GM18502 (cell line): ENCODE data around the gene VARS2.
"Not testable (repeated sequence)": the region's sequence is repeated elsewhere in the genome, so short reads cannot be mapped to it uniquely, and the experiment has no call there.

Experiments used
- ATAC-seq: cut with Tn5 transposase; IDR thresholded peaks from one replicate; pipeline ENCODE4 v1.9.1; 2021; ENCODE audit warnings: mild to moderate bottlenecking; ENCODE audit not compliant: unreplicated experiment, poor library complexity

VARS2 gene

DNA sequence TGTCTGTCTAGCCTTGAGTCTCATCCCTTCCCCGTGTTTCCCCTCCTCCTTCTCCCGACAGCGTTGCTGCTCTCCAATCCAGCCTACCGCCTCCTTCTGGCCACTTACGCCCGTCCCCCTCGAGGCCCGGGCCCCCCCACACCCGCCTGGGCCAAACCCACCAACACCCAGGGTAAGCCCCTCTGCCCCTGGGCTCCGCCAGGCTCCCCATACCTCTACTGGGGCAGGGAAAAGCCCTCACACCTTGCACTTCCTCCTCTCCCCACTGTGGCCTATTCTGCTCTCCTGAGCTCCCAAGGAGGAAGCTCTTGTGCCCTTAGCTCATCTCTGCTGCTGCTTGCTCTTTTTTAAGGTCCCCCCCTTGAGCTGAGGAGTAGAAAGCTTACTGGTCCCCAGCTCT, 18.7 kb upstream of the VARS2 start:
- no peak for ATAC-seq

DNA sequence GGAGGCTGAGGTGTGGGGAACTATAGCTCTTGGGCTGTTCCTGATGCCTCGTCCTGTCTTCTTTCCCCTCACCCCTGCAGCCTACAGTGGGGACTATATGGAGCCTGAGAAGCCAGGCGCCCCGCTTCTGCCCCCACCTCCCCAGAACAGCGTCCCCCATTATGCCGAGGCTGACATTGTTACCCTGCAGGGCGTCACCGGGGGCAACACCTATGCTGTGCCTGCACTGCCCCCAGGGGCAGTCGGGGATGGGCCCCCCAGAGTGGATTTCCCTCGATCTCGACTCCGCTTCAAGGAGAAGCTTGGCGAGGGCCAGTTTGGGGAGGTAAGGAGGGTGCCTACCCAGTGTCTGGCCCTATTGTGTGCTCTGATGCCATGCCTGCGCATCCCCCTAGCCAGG, 17.5 kb upstream of the VARS2 start:
- no peak for ATAC-seq

DNA sequence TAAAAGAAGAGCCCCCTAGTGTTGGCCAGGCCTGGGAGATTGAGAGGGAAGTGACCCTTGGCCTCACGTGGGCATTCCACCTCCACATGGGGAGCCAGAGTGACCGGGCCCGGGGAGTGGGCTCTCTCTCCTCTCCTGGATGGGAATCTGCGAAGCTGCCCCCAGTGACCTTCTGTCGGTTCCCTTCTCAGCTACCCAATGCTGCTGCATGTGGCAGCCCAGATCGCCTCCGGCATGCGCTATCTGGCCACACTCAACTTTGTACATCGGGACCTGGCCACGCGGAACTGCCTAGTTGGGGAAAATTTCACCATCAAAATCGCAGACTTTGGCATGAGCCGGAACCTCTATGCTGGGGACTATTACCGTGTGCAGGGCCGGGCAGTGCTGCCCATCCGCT, 16.2 kb upstream of the VARS2 start:
- ATAC-seq: no peak

DNA sequence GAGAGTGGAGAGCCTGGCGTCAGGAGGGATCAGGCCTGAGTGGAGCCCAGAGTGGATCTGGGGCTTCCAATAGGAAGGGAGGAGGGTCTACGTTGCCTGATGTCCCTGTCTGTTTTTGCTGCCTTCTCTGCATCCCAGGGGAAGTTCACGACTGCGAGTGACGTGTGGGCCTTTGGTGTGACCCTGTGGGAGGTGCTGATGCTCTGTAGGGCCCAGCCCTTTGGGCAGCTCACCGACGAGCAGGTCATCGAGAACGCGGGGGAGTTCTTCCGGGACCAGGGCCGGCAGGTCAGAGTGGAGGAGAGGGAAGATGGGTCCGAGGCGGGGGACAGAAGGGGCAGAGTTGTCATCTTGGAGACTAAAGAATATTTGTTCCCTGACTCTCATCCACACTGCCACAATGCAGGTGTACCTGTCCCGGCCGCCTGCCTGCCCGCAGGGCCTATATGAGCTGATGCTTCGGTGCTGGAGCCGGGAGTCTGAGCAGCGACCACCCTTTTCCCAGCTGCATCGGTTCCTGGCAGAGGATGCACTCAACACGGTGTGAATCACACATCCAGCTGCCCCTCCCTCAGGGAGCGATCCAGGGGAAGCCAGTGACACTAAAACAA, 15.2 kb upstream of the VARS2 start:
- no peak for ATAC-seq

DNA sequence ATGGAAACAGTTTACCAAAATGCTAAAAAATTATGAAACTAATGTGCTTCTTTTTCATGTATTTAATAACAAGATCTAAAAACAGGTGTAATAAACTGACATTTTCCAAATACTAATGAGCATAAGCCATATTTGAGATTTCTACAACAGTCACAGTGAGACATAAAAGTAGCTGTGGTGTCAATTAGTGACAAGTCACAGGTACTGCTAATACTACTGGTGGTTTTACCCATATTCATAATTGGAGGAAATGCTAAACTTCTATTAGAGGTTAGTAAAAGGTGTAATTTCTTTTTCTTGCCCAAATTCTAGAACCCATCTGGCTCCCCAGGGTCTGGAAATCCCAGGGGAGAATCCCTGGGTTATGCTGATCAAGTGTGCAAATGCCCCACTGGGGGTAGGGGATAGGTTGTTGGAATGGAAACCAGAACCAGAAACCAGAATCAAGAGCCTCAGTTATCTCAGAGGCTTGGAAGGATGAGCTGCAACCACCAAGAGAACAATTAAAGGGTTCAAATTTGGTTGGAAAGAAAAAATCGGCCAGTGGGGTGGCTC, 13.1 kb upstream of the VARS2 start:
- no peak for ATAC-seq

DNA sequence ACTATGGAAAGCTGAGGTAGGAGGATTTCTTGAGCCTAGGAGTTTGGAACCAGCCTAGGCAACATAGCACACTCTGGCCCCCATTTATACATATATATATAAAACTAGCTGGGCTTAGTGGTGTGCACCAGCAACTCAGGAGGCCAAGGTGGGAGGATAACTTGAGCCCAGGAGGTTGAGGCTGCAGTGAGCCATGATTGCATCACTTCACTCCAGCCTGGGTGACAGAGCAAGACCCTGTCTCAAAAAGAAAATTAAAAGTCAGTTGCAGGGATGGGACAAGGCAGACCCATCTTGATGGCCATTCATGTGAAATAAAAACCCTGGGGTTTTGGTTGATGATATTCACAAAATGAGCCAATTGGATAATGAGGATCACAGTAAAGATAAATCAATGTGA, 12.6 kb upstream of the VARS2 start:
- no peak for ATAC-seq

DNA sequence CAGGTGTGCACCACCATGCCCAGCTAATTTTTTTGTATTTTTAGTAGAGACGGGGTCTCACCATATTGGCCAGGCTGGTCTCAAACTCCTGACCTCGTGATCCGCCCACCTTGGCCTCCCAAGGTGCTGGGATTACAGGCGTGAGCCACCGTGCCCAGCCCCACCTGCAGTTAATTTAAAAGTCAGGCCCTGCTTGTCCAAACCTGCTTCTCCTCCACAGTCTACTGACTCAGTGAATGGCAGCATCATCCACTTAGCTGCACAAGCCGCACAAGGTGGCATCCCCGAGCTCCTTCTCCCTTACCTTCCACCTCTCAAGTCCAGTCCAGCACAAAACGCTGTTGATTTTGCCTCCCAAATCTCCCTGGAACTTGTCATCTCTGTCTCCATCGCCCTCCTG, 11.8 kb upstream of the VARS2 start:
- not testable (repeated sequence) for ATAC-seq

DNA sequence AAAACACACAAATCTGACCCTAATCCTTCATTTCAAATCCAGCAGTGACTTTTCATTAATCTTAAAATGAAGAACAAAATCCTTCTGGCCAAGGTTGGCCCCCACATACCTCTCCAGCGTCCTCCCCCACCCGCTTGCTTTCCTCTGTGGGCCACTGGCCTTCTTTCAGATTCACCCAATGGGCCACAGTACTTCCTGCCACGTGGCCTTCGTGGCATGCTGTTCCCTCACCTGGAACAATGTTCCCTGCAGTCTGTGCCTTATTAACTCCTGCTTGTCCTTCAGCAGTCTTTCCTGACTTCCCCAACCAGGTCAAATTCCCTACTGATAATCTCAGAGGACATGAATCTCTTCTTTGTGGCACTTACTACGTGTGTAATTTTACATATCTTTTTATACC, 11.3 kb upstream of the VARS2 start:
- ATAC-seq: no peak

DNA sequence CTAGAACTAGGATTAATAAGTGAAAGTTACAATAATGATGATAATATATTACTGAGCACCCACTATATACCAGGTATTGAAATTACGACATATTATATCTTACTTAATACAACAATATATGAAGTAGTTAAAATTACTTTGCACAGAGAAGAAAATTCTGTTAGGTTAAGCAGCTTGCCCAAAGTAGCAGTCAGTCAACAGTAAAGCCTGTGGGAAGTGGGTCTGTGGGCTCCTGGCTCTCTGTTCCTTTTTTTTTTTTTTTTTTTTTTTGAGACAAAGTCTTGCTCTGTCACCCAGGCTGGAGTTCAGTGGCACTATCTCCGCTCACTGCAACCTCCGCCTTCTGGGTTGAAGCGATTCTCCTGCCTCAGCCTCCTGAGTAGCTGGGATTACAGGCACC, 10.8 kb upstream of the VARS2 start:
- ATAC-seq: no peak

DNA sequence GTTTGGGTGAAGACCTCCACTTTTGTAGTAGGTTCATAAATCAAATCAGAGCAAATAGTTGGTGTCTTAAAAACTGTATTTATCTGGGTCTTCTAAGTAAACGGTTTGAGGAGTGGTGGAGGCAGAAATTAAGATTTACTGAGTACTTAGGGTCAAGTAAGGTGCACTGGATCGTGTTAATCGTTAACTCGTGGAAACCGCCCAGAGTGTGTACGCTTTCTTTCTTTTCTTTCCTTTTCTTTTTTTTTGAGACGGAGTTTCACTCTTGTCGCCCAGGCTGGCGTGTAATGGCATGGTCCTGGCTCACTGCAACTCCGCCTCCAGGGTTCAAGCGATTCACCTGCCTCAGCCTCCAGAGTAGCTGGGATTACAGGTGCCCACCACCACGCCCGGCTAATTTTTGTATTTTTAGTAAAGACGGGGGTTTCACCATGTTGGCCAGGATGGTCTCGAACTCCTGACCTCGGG, 6.7 kb upstream of the VARS2 start:
- ATAC-seq: not testable (repeated sequence)

DNA sequence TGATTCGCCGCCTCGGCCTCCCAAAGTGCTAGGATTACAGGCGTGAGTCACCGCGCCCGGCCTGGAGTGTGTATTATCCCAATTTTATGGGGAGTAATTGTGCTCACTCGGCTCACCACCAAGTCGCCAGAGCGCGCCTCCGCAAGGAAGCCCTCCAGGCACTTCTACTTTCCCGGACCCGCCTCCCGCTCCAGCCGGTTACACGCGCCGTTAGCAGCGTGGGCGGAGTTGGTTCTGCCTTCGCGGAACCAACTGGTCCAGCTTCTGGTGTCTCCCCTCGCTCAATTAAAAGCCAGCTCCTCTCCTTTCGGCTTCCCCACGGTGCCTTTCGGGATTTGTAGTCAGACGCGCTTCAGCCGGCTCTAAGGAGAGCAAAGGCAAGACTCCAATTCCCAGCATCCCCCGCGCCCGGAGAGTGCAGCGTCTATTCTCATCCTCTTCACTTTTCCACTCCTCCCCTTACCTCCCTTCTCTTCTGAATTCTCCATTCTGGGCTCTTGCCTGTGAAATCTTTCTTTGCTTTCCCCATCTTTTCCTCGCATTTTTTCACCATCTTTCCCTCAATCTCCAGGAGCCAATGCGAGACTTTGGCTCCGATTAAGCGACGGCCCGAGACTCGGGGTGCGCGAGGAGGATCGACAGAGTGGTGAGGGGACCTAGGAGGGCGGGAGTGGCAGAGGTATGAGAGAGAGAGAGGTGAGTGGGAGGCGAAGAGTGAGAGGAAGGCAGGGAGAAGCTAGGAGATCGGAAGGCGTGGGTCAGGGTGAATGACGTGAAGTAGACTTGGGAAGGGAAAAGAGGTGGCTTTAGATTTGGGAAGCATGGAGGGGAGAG, 6.1 kb upstream of the VARS2 start, which contains the start of gene GTF2H4:
TSS of gene GTF2H4 (plus strand) at position 450 of the 834 bp plus-strand sequence.
- ATAC-seq: peak; percentile 93

DNA sequence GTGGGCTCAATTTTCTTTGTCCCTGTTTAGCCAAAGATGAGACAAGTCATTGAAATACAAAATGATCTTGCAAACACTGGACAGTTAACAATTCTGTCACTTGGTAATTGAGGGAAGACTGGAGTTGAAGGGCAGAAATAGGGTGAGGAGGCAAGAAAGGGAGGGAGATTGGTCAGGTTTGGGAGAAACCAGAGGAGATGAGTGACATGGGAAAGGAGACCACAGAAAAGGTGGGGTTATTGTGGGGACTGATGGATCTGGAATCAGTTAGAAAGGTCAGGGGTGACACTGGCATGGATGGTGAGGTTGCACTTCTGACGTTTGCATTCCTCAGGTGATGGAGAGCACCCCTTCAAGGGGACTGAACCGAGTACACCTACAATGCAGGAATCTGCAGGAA, 5.3 kb upstream of the VARS2 start:
- ATAC-seq: no peak

DNA sequence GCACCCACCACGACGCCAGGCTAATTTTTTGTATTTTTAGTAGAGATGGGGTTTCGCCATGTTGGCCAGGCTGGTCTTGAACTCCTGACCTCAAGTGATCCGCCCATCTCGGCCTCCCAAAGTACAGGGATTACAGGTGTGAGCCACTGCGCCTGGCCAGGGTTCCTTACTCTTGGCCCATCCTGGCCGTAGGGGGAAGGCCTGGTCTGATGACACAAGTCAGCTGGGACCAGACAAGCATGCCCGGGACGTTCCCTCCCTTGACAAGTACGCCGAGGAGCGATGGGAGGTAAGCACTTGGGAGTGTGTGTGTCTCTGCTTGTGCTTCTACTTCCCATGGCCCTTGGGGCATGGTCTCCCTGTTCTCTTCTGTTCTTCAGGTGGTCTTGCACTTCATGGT, 3.6 kb upstream of the VARS2 start:
- ATAC-seq: not testable (repeated sequence)

DNA sequence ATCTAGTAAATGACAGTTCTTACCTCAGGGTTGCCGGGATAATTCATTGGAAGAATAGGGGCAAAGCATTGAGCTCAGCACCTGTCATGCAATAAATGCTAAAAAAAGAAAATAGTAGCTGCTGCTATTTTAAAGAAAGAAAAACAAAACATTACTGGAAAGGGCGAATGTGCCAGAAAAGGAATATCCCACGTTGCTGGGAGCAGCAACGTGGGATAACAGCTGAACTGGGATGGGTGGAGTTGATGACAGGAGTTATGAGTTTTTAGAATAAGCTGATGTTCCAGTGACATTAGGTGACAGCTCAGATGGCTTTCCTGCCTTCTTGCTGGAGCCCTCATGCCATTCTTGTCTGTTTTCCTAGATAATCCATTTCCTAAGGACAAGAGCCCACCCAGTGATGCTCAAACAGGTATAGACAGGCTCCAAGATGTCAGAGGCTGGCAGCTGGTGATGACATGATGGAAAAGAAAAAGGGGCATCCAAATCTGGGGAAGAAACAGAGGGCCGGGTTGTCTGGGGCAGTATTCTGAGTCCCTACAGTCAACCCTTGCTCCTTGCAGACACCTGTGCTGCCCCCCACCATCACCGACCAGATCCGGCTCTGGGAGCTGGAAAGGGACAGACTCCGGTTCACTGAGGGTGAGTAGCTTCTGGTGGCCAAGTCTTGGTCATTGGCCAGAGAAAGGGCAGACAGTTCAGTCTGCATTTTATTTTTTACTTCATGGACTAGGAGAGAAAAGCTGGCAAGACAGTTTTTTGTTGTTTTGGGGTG, 1.1 kb upstream of the VARS2 start:
- no peak for ATAC-seq

DNA sequence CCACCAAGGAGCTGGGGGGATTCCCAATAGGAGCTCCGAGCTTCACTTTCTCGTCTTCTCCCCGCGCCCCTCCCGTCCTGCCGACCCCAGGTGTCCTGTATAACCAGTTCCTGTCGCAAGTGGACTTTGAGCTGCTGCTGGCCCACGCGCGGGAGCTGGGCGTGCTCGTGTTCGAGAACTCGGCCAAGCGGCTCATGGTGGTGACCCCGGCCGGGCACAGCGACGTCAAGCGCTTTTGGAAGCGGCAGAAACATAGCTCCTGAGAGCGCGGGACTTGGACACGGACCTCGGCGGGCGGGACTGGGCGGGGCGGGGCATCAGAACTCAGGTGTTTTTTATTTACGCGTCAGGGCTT, 340 bp upstream of the VARS2 start:
- ATAC-seq: no peak

DNA sequence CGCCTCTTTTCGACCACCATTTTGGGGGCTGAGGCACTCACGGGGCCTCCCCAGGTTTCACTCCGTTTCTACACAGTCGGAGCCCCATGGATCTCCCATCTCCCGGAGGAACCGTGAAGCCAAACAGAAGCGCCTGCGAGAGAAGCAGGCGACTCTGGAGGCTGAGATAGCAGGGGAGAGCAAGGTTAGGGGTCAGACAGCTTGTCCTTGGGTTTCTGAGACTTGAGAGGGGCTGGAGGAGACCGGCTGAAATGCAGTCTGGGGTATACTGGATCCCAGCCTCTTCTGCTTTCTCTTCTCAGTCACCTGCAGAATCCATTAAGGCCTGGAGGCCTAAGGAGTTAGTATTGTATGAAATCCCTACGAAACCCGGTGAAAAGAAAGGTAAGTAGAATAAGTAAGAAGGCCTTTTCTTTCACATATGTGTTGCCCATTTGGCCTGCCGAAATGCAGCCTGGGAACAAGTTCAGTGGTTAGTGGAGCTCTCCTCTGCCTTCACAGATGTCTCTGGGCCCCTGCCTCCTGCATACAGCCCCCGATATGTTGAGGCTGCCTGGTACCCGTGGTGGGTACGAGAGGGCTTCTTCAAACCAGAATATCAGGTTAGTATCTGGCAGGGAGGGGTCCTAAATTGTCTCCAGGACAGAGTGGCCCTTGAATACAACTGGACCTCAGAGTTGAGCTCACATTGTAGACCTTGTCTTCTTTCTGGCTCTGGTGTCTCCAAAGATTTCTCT, 984 bp downstream of the VARS2 start:
- ATAC-seq: no peak

DNA sequence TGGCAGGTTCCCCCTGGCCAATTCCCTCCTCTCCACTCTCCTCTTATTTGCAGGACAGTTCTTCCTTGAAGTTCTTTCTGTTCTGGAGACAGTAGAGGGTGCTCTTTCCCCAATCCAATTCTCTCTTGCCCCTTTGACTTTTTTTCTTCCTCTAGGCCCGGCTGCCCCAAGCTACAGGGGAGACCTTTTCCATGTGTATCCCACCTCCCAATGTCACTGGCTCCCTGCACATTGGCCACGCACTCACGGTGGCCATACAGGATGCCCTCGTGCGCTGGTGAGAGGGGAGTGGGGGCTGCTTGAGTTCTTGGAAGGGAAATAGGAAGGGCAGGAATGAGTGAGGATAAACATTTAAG, 1.5 kb downstream of the VARS2 start:
- no peak for ATAC-seq

DNA sequence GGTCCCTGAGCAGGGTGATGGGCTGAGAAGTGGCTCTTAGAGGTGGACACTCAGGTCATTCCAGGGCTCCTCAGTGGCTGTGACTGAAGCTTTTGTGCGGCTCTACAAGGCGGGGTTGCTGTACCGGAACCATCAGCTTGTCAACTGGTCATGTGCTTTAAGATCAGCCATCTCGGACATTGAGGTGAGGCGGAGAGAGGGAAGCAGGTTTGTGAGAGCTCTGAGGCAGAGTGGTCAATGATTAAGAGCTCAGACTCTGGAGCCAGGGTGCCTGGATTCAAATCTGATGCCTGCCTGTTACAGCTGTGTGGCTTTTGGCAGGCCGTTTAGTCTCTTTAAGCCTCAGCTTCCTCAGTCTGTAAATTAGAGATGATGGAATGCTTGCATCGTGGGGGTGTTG, 3.0 kb downstream of the VARS2 start:
- no peak for ATAC-seq

DNA sequence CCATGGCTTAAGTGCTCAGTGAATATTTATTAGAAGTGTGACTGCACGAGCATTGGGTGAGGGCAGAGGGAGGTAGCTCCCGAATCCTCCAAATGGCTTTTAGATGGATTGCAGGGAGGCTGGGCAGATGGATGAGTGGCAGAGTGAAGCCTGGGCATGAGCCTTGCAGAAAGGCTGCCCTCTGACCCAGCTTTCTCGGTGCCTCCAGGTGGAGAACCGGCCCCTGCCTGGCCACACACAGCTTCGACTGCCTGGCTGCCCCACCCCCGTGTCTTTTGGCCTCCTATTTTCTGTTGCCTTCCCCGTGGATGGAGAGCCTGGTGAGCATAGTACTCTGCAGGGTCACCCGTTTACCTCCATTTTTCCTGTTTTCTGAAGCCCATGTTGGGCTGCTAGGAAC, 3.4 kb downstream of the VARS2 start:
- no peak for ATAC-seq

DNA sequence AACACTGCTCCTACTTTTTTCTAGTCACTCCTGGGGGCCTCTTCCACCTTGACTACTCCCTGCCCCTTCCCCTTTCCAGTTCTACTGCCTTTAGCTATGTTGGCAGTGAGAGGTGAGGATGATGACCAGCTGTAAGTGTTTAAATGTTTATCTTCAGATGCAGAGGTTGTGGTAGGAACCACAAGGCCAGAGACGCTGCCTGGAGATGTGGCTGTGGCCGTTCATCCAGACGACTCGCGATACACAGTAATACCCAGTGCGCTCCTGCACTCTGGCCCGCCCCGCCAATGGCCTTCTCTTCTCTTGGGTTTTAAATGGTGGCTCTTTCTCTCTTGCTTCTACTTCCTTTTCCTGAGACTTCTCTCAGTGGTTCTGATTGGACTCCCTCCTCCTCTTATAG, 4.6 kb downstream of the VARS2 start:
- no peak for ATAC-seq
